ENCODE measurements around the gene CAMK2A. TPM values are rescaled to one million over a fixed set of nuclear protein-coding genes. Genes with fewer than 3 reads are reported as not detected.

Gene CAMK2A
- total and polyA plus RNA-seq, 11 donors: 3.2 to 26.0 (median 15.2) TPM

- intact Hi-C loops (cut with DNase I): no loop called here
- 17 to 32% (median 19%) methylated on average over 16 of the region's 16 CpGs for WGBS, 4 donors
- Histone ChIP-seq H3K27ac (peak overlapping the region in 6 of 12 donors; percentile 19 to 73 (median 59)), H3K4me1 (peaks cover 0 to 34% (median 9%) of the 10 kb centered on the region in 12 donors), H3K4me3 (peak overlapping the region in 9 of 12 donors; percentile 35 to 54 (median 42)), H3K36me3 (no peaks in the 10 kb centered on the region), H3K9me3 (no peaks in the 10 kb centered on the region), H3K27me3 (peaks cover 0 to 32% (median 16%) of the 10 kb centered on the region in 9 donors)
- ATAC-seq (no peak), DNase-seq (no peak)
- TF ChIP-seq, protein P1, sequence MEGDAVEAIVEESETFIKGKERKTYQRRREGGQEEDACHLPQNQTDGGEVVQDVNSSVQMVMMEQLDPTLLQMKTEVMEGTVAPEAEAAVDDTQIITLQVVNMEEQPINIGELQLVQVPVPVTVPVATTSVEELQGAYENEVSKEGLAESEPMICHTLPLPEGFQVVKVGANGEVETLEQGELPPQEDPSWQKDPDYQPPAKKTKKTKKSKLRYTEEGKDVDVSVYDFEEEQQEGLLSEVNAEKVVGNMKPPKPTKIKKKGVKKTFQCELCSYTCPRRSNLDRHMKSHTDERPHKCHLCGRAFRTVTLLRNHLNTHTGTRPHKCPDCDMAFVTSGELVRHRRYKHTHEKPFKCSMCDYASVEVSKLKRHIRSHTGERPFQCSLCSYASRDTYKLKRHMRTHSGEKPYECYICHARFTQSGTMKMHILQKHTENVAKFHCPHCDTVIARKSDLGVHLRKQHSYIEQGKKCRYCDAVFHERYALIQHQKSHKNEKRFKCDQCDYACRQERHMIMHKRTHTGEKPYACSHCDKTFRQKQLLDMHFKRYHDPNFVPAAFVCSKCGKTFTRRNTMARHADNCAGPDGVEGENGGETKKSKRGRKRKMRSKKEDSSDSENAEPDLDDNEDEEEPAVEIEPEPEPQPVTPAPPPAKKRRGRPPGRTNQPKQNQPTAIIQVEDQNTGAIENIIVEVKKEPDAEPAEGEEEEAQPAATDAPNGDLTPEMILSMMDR (IDR thresholded peaks at IDR 0.05): no peak
- no peak for TF ChIP-seq POLR2A (IDR thresholded peaks at IDR 0.05)
These were observed 13.6 kb upstream of the CAMK2A start for GRCh38 chr5:150303070-150303615.

GRCh38 chr5:150302301-150303069 is 12.9 kb upstream of the CAMK2A start, which contains the start of gene ARSI:
TSS of gene ARSI (minus strand) at chr5:150302905. CDS start at chr5:150302373, 532 bp downstream.
- H3K4me1 ChIP-seq: peaks cover 0 to 34% (median 9%) of the 10 kb centered on the region in 12 donors

DNA sequence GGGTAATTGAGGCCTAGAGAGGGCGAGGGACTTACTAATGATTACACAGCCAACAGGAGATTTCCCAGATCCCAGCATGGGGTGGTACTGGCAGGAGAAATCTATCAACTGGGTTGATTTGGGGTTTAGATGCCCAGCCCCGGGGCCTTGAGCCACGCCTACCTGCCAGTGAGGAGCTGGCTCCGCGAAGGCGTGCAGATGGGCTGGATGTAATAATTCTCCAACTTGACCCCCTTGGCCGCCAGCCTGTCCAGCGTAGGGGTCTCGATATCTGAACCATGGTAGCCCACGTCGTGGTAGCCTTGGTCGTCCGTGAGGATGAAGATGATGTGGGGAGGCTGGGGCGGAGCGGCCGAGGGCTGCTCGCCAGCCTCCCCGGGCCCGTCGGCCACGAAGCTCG is 12.3 kb upstream of the CAMK2A start:
- peak overlapping the region in 3 of 12 donors; percentile 65 to 73 (median 65) for H3K27ac ChIP-seq
- peaks cover 0 to 32% (median 16%) of the 10 kb centered on the region in 9 donors for H3K27me3 ChIP-seq
- TF ChIP-seq, protein P1 (IDR thresholded peaks at IDR 0.05): no peak
- TF ChIP-seq POLR2A (IDR thresholded peaks at IDR 0.05): no peak
- DNase-seq: no peak
- H3K36me3 ChIP-seq: no peaks in the 10 kb centered on the region
- ATAC-seq: no peak
- H3K4me3 ChIP-seq: peak overlapping the region; percentile 7 to 54 (median 38)
- H3K9me3 ChIP-seq: no peaks in the 10 kb centered on the region
- 34 to 42% (median 38%) methylated on average over 18 to 22 of the region's 22 CpGs for WGBS, 4 donors
- H3K4me1 ChIP-seq: peaks cover 0 to 34% (median 9%) of the 10 kb centered on the region in 12 donors
- intact Hi-C loops (cut with DNase I): no loop called here

More at GRCh38 chr5:150302301-150303069, 12.9 kb upstream of the CAMK2A start, which contains the start of gene ARSI:
- WGBS, 4 donors: 2 to 4% (median 3%) methylated on average over 31 to 63 of the region's 63 CpGs
- intact Hi-C loops (cut with DNase I): no loop called here
- ATAC-seq (peak in 3 of 4 donors; percentile 44 to 79 (median 77)), DNase-seq (peak in 4 of 5 donors; percentile 32 to 59 (median 56))
- no peaks in the 10 kb centered on the region for H3K36me3 ChIP-seq
- H3K27ac ChIP-seq: peak within 1 kb of the TSS in 7 of 12 donors; percentile 20 to 73 (median 53)
- H3K9me3 ChIP-seq: no peaks in the 10 kb centered on the region
- H3K27me3 ChIP-seq: peaks cover 0 to 32% (median 16%) of the 10 kb centered on the region in 9 donors
- no peak for TF ChIP-seq POLR2A (IDR thresholded peaks at IDR 0.05)
- TF ChIP-seq, protein P1 (IDR thresholded peaks at IDR 0.05): peak in 3 of 12 donors; percentile 25 to 33 (median 28)
- peak within 1 kb of the TSS; percentile 7 to 54 (median 38) for H3K4me3 ChIP-seq

DNA sequence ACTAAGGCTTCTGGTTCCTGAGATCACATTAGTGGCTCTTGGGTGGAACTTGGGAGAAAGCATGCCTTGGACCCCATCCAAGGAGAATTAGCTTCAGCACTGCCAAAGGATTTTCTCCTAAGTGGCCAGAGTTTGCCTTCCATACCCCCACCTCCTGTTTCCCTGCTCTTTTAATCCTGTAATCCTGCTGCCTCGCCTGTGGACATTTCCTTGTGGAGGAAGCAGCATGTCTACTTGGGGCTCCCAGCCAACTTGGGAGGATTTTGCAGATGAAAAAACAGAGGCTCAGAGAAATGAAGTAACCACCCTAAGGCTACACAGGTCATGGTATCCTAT is 11.6 kb upstream of the CAMK2A start:
- 43 to 60% (median 53%) methylated on average over 1 of the region's 1 CpG for WGBS, 4 donors
- DNase-seq (no peak), ATAC-seq (no peak)
- H3K4me3 ChIP-seq: no peak overlapping the region
- no peaks in the 10 kb centered on the region for H3K36me3 ChIP-seq
- peaks cover 0 to 34% (median 9%) of the 10 kb centered on the region in 12 donors for H3K4me1 ChIP-seq
- H3K9me3 ChIP-seq: no peaks in the 10 kb centered on the region
- peaks cover 0 to 32% (median 16%) of the 10 kb centered on the region in 9 donors for H3K27me3 ChIP-seq
- intact Hi-C loops (cut with DNase I): no loop called here
- no peak overlapping the region for H3K27ac ChIP-seq
- TF ChIP-seq, protein P1 (IDR thresholded peaks at IDR 0.05): no peak
- no peak for TF ChIP-seq POLR2A (IDR thresholded peaks at IDR 0.05)
